GM23338 (cell line): ENCODE results near the gene MYCBPAP. TPM values are rescaled to one million over a fixed set of nuclear protein-coding genes. Genes with fewer than 3 reads are reported as not detected.

Experiments used
- ATAC-seq: fragments of 200-7000 bp; cut with Tn5 transposase; 3 replicates; pipeline ENCODE4 v1.9.1; 2020
- DNase-seq: peaks from one replicate; pipeline ENCODE4 v3.0.0-alpha.2; 2015; ENCODE audit warnings: low spot score
- H2AFZ ChIP-seq: fragments of 200-600 bp; sonication (generic); 2 replicates; pipeline ENCODE4 v1.8.0; 2016; ENCODE audit warnings: antibody characterized with exemption, mild to moderate bottlenecking, moderate library complexity
- H3F3A ChIP-seq: fragments of 200-600 bp; sonication (generic); replicated peaks from 2 replicates; pipeline ENCODE4 v1.8.0; 2017; ENCODE audit warnings: antibody characterized with exemption, mixed run types, low read depth
- H3K27ac ChIP-seq: fragments of 200-600 bp; sonication (generic); 2 replicates; pipeline ENCODE4 v1.6.1; 2016; ENCODE audit warnings: low read depth
- H3K27me3 ChIP-seq: fragments of 200-600 bp; sonication (generic); 2 replicates; pipeline ENCODE4 v1.8.0; 2016; ENCODE audit warnings: mild to moderate bottlenecking, mixed run types, moderate library complexity; ENCODE audit not compliant: insufficient read depth
- H3K36me3 ChIP-seq: fragments of 200-600 bp; sonication (generic); 2 replicates; pipeline ENCODE4 v1.8.0; 2016; ENCODE audit warnings: mild to moderate bottlenecking; ENCODE audit not compliant: insufficient read depth
- H3K4me1 ChIP-seq: fragments of 200-600 bp; sonication (generic); 2 replicates; pipeline ENCODE4 v1.8.0; 2016; ENCODE audit warnings: mild to moderate bottlenecking, moderate library complexity; ENCODE audit not compliant: insufficient read depth
- H3K4me2 ChIP-seq: fragments of 200-600 bp; sonication (generic); 2 replicates; pipeline ENCODE4 v1.7.1; 2017; ENCODE audit warnings: mixed run types
- H3K4me3 ChIP-seq: fragments of 200-600 bp; sonication (generic); 2 replicates; pipeline ENCODE4 v1.6.1; 2016; ENCODE audit warnings: mixed run types
- H3K79me2 ChIP-seq: fragments of 200-600 bp; sonication (generic); replicated peaks from 2 replicates; pipeline ENCODE4 v1.8.0; 2017; ENCODE audit warnings: mild to moderate bottlenecking; ENCODE audit not compliant: insufficient read depth
- H3K9me2 ChIP-seq: fragments of 200-600 bp; sonication (generic); 2 replicates; pipeline ENCODE4 v1.8.0; 2017; ENCODE audit not compliant: insufficient read depth
- H4K20me1 ChIP-seq: fragments of 200-600 bp; sonication (generic); replicated peaks from 2 replicates; pipeline ENCODE4 v1.8.0; 2017; ENCODE audit warnings: mild to moderate bottlenecking; ENCODE audit not compliant: insufficient read depth
- H3K27ac Mint-ChIP-seq: 2 replicates; pipeline ENCODE4 v1.8.0; 2020; ENCODE audit warnings: inconsistent platforms, mild to moderate bottlenecking, moderate library complexity, mixed read lengths
- H3K27me3 Mint-ChIP-seq: 3 replicates; pipeline ENCODE4 v1.8.0; 2022; ENCODE audit warnings: low read depth, mild to moderate bottlenecking, moderate library complexity, mixed read lengths, inconsistent platforms; ENCODE audit not compliant: insufficient read depth, poor library complexity
- H3K36me3 Mint-ChIP-seq: 3 replicates; pipeline ENCODE4 v1.8.0; 2021; ENCODE audit warnings: low read depth, mild to moderate bottlenecking, inconsistent platforms, moderate library complexity, mixed read lengths
- H3K4me1 Mint-ChIP-seq: 3 replicates; pipeline ENCODE4 v1.8.0; 2020; ENCODE audit warnings: mild to moderate bottlenecking, inconsistent platforms, mixed read lengths
- H3K4me3 Mint-ChIP-seq: 3 replicates; pipeline ENCODE4 v1.8.0; 2021; ENCODE audit warnings: moderate library complexity, mild to moderate bottlenecking, inconsistent platforms, mixed read lengths
- H3K9me3 Mint-ChIP-seq: 3 replicates; pipeline ENCODE4 v1.8.0; 2020; ENCODE audit warnings: moderate library complexity, mild to moderate bottlenecking, inconsistent platforms, mixed read lengths
- CREB1 ChIP-seq: fragments of 250-450 bp; sonication (Bioruptor Pico); IDR thresholded peaks from 2 replicates; pipeline ENCODE4 v1.5.0; 2020; ENCODE audit warnings: low read depth, mild to moderate bottlenecking, moderate library complexity
- CTCF ChIP-seq, 2 experiments: fragments of 200-600 bp in 1 of 2; sonication (generic) in 1 of 2; conservative IDR thresholded peaks; 2 replicates each; pipeline versions ENCODE4 v1.5.1 to v1.6.1; 2016 to 2017; ENCODE audit warnings: antibody characterized with exemption in 2 of 2, low read depth in 2 of 2, mild to moderate bottlenecking in 2 of 2, moderate library complexity in 1 of 2
- ETS1 ChIP-seq: IDR thresholded peaks from 2 replicates; pipeline ENCODE4 v1.6.1; 2016; ENCODE audit warnings: antibody characterized with exemption
- EZH2 ChIP-seq: fragments of 200-600 bp; sonication (generic); IDR thresholded peaks from one replicate; pipeline ENCODE4 v1.8.0; 2017; ENCODE audit warnings: antibody characterized with exemption, mild to moderate bottlenecking, low read depth; ENCODE audit not compliant: unreplicated experiment
- EZH2phosphoT487 ChIP-seq: fragments of 200-600 bp; sonication (generic); IDR thresholded peaks from one replicate; pipeline ENCODE4 v1.8.1; 2018; ENCODE audit warnings: antibody characterized with exemption; ENCODE audit not compliant: unreplicated experiment
- JUNB ChIP-seq: IDR thresholded peaks from one replicate; pipeline ENCODE4 v1.6.1; 2016; ENCODE audit warnings: antibody characterized with exemption; ENCODE audit not compliant: unreplicated experiment
- NANOG ChIP-seq: IDR thresholded peaks from 2 replicates; pipeline ENCODE4 v1.6.1; 2016; ENCODE audit warnings: antibody characterized with exemption, borderline replicate concordance
- POLR2AphosphoS5 ChIP-seq: IDR thresholded peaks from 2 replicates; pipeline ENCODE4 v1.6.1; 2016; ENCODE audit warnings: antibody characterized with exemption, low read depth
- STAT1 ChIP-seq: IDR thresholded peaks from one replicate; pipeline ENCODE4 v1.6.1; 2016; ENCODE audit warnings: antibody characterized with exemption; ENCODE audit not compliant: unreplicated experiment
- ZNF114 ChIP-seq: fragments of 250-450 bp; sonication (Bioruptor Pico); IDR thresholded peaks from 2 replicates; pipeline ENCODE4 v1.5.0; 2020; ENCODE audit warnings: mild to moderate bottlenecking, moderate library complexity
- ZNF331 ChIP-seq: fragments of 250-450 bp; sonication (Bioruptor Pico); IDR thresholded peaks from 2 replicates; pipeline ENCODE4 v1.5.0; 2020; ENCODE audit warnings: low read depth, mild to moderate bottlenecking, moderate library complexity
- ZNF462 ChIP-seq: fragments of 250-450 bp; sonication (Bioruptor Pico); IDR thresholded peaks from 2 replicates; pipeline ENCODE4 v1.5.0; 2020; ENCODE audit warnings: mild to moderate bottlenecking, moderate library complexity
- polyA plus RNA-seq: library from polyadenylated mRNA; unstranded; fragments of >200 nt; fragmentation: Nextera tagmentation; extraction: Ambion mirVana; gene quantifications from 2 replicates; pipeline ENCODE4 v1.2.1, GENCODE V29; 2016
- total RNA-seq: library from RNA; depleted of rRNA; stranded (reverse); fragments of >200 nt; shearing (Covaris generic); gene quantifications from 2 replicates; pipeline ENCODE4 v1.2.3, GENCODE V29; 2014

The MYCBPAP gene
- total and polyA plus RNA-seq, 2 experiments from 2014 or later, result 0.63 to 1.7 TPM

- Histone ChIP-seq H4K20me1 (no peaks in the 10 kb centered on the region), H2AFZ (no peak overlapping the region), H3K4me3 (no peak overlapping the region), H3K36me3 (no peaks in the 10 kb centered on the region), H3K27ac (no peak overlapping the region), H3K9me2 (no peaks in the 10 kb centered on the region), H3K4me1 (peaks cover 6% of the 10 kb centered on the region; the same call in 1 of the 2 replicates), H3F3A (0 out of 2 replicates have a peak, but pooled peaks cover 13% of the 10 kb centered on the region), H3K4me2 (no peak overlapping the region), H3K27me3 (no peaks in the 10 kb centered on the region), H3K79me2 (no peaks in the 10 kb centered on the region)
- H3K4me3 Mint-ChIP-seq, result no peak overlapping the region
- H3K4me1 Mint-ChIP-seq, result peaks cover 12% of the 10 kb centered on the region
- TF ChIP-seq ETS1 (no peak), EZH2phosphoT487 (no peak), ZNF331 (CRISPR knock-in tag) (no peak), STAT1 (no peak), ZNF114 (CRISPR knock-in tag) (no peak), CREB1 (CRISPR knock-in tag) (no peak), POLR2AphosphoS5 (no peak), EZH2 (no peak), JUNB (no peak)
- no peak for DNase-seq
- H3K9me3 Mint-ChIP-seq, result no peaks in the 10 kb centered on the region
- no peak for ATAC-seq
- no peak overlapping the region for H3K27ac Mint-ChIP-seq
- H3K36me3 Mint-ChIP-seq, result peaks cover 34% of the 10 kb centered on the region
- H3K27me3 Mint-ChIP-seq, result peaks cover 13% of the 10 kb centered on the region
Observed at GRCh38 chr17:50482110-50482509, 26.1 kb upstream of the MYCBPAP start.

- no peaks in the 10 kb centered on the region for H4K20me1 ChIP-seq
- Mint-ChIP-seq H3K4me3 (no peak overlapping the region), H3K27me3 (peaks cover 13% of the 10 kb centered on the region), H3K36me3 (peaks cover 34% of the 10 kb centered on the region), H3K27ac (peak overlapping the region; percentile 92), H3K9me3 (no peaks in the 10 kb centered on the region), H3K4me1 (peaks cover 12% of the 10 kb centered on the region)
- DNase-seq (peak; percentile 92), ATAC-seq (peak; percentile 55)
- TF ChIP-seq CTCF (conservative IDR thresholded peaks at IDR 0.05; ENCODE audit: low read depth in 2 of 2), result peak; percentile 91 to 97
- no peak for TF ChIP-seq ZNF462 (CRISPR knock-in tag)
- no peak for TF ChIP-seq CREB1 (CRISPR knock-in tag)
- TF ChIP-seq ETS1, result no peak
- TF ChIP-seq EZH2, result no peak
- no peak for TF ChIP-seq ZNF114 (CRISPR knock-in tag)
- no peak for TF ChIP-seq NANOG
- TF ChIP-seq ZNF331 (CRISPR knock-in tag), result no peak
- H3K79me2 ChIP-seq, result no peaks in the 10 kb centered on the region
- no peaks in the 10 kb centered on the region for H3K27me3 ChIP-seq
- H3K9me2 ChIP-seq, result no peaks in the 10 kb centered on the region
- no peak overlapping the region for H3K4me3 ChIP-seq
- H3K27ac ChIP-seq, result no peak overlapping the region
- H3K4me2 ChIP-seq, result no peak overlapping the region
- H3K4me1 ChIP-seq, result peaks cover 6% of the 10 kb centered on the region; the same call in 1 of the 2 replicates
- no peaks in the 10 kb centered on the region for H3K36me3 ChIP-seq
- no peak overlapping the region for H2AFZ ChIP-seq
- H3F3A ChIP-seq, result 0 out of 2 replicates have a peak, but pooled peaks cover 13% of the 10 kb centered on the region
Observed at GRCh38 chr17:50482516-50482915, 25.7 kb upstream of the MYCBPAP start.
